ENCODE measurements around the gene GABBR2. TPM values are rescaled to one million over a fixed set of nuclear protein-coding genes. Genes with fewer than 3 reads are reported as not detected.

Gene GABBR2
- total and polyA plus RNA-seq, 2 of the 8 experiments (the other 6 are each of a cell fraction or from before 2014, with no cell fraction given), result 0.50 to 1.2 TPM

DNA sequence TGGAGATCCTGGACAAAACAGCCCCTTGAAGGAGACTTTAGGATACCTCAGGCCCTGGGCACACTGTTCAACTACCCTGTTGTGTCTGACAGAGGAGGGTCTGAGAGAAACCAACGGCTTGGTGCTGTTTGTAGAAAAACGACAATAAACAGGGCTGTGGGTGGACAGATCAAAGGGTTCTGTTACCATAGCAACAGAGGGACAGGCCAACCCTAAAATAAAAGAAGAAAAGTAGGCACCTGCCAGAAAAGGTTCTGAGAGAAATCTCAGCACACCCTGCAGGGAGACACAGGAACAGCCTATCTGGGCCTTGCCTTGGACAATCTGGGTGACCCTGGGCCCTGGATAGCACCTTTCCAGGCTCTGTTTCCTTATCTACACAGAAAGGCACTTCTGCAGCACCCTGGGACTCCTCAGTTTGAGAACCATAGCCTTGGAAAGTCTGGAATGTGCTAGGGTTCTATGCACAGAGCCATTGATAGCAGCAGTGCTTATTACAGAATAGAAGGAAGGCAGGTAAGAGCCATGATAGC is 348.5 kb downstream of the GABBR2 start:
- Histone ChIP-seq H3K18ac (ENCODE audit: extremely low read depth, low read length) (no peak overlapping the region), H2BK5ac (ENCODE audit: low read depth, low read length) (no peak overlapping the region), H3K23ac (ENCODE audit: insufficient read length) (no peak overlapping the region), H3K27ac (ENCODE audit: low read depth, low read length) (no peak overlapping the region), H3K9me3 (ENCODE audit: insufficient read depth in 2 of 2, low read depth in 1 of 2, low read length in 1 of 2) (peaks cover 5 to 9% of the 10 kb centered on the region in 2 experiments), H3K36me3 (ENCODE audit: control insufficient read depth in 2 of 4, insufficient read depth in 4 of 4, low read length in 3 of 4) (no peaks in the 10 kb centered on the region), H2AK5ac (ENCODE audit: low read depth, low read length) (no peak overlapping the region), H3K27me3 (replicated peaks in 1 of 4; ENCODE audit: control insufficient read depth in 3 of 4, extremely low read depth in 1 of 4, insufficient read depth in 3 of 4, low read length in 3 of 4) (no peaks in the 10 kb centered on the region), H2BK20ac (ENCODE audit: low read length) (no peak overlapping the region), H3K4ac (replicated peaks; ENCODE audit: insufficient read length, low read depth, low read length) (no peak overlapping the region), H4K91ac (replicated peaks; ENCODE audit: insufficient read length, low read length) (no peak overlapping the region), H3K4me2 (ENCODE audit: insufficient read depth in 1 of 2, low read depth in 2 of 2, low read length in 2 of 2) (no peak overlapping the region), H3K79me1 (ENCODE audit: low read depth, low read length) (no peaks in the 10 kb centered on the region), H3K56ac (replicated peaks; ENCODE audit: insufficient read length, low read depth, low read length) (no peak overlapping the region), H3K4me1 (replicated peaks in 1 of 4; ENCODE audit: control insufficient read depth in 3 of 4, insufficient read depth in 4 of 4, low read length in 3 of 4) (no peaks in the 10 kb centered on the region; a peak in 1 of 7 replicates), H4K5ac (ENCODE audit: insufficient read length, low read depth, low read length) (no peak overlapping the region), H2AFZ (ENCODE audit: low read length) (no peak overlapping the region), H3K4me3 (ENCODE audit: extremely low read depth in 1 of 4, insufficient read depth in 2 of 4, low read depth in 3 of 4, low read length in 4 of 4) (no peak overlapping the region), H2BK120ac (replicated peaks; ENCODE audit: low read depth, low read length) (no peak overlapping the region), H2BK12ac (ENCODE audit: low read depth, low read length) (no peak overlapping the region), H2BK15ac (ENCODE audit: low read length) (no peak overlapping the region), H4K20me1 (replicated peaks in 1 of 2; ENCODE audit: control insufficient read depth in 1 of 2, insufficient read depth in 2 of 2, low read length in 2 of 2) (no peaks in the 10 kb centered on the region), H3K79me2 (ENCODE audit: control insufficient read depth in 1 of 2, insufficient read depth in 2 of 2, low read length in 2 of 2) (no peaks in the 10 kb centered on the region), H3K9ac (replicated peaks in 1 of 4; ENCODE audit: extremely low read depth in 1 of 4, low read depth in 3 of 4, low read length in 3 of 4) (no peak overlapping the region), H4K8ac (ENCODE audit: extremely low read depth, insufficient read depth, low read length) (no peak overlapping the region), H3K23me2 (ENCODE audit: low read depth, low read length) (no peaks in the 10 kb centered on the region), H3K14ac (ENCODE audit: insufficient read length) (no peak overlapping the region)
- FAIRE-seq (no peak), DNase-seq (ENCODE audit: low read depth in 1 of 2, low spot score in 2 of 2) (no peak)
- TF ChIP-seq BRCA1 (IDR thresholded peaks at IDR 0.05; ENCODE audit: low read depth, low read length) (no peak), EP300 (IDR thresholded peaks at IDR 0.05; ENCODE audit: borderline replicate concordance in 1 of 2, low read depth in 2 of 2, low read length in 2 of 2) (no peak), SUZ12 (IDR thresholded peaks at IDR 0.05; ENCODE audit: low read length) (no peak)
- POLR2A ChIA-PET (ENCODE audit: partially characterized antibody), result no interaction called here
- CTCF ChIA-PET (ENCODE audit: partially characterized antibody), result interaction anchor here (1.0 kb wide), 1 partner anchor 11 kb away, joined by 3 read pairs; no protein-coding TSS in a partner anchor
- WGBS, 2 experiments (ENCODE audit: extremely low coverage in 1 of 2, insufficient coverage in 1 of 2, insufficient read length in 1 of 2, insufficient replicate concordance in 2 of 2, low coverage in 1 of 2, low lambda C conversion rate in 2 of 2, missing lambda C conversion rate in 1 of 2), result 87% methylated on average over 2 of the region's 2 CpGs; no CpG with 5 or more reads in 1 of the 2 experiments

All from H1 (cell line).